Stimulated activated naive CD8-positive, alpha-beta T cell treated with anti-CD3 and anti-CD28 coated beads, Interleukin-15, Interleukin-2, amounts not matched to agents 100 ng/mL and 50 ng/mL, for 24 hours (primary cell): Measurements from ENCODE around the gene GADD45A.

Source experiments
- H3K27ac Mint-ChIP-seq: one replicate; pipeline ENCODE4 v1.8.0; 2021; ENCODE audit warnings: mild to moderate bottlenecking, mixed read lengths
- H3K27me3 Mint-ChIP-seq: one replicate; pipeline ENCODE4 v1.8.0; 2021; ENCODE audit warnings: mixed read lengths
- H3K36me3 Mint-ChIP-seq: one replicate; pipeline ENCODE4 v1.8.0; 2021; ENCODE audit warnings: low read depth, mixed read lengths
- H3K4me1 Mint-ChIP-seq: one replicate; pipeline ENCODE4 v1.8.0; 2021; ENCODE audit warnings: low read depth, mixed read lengths
- H3K4me3 Mint-ChIP-seq: one replicate; pipeline ENCODE4 v1.8.0; 2021; ENCODE audit warnings: mild to moderate bottlenecking, mixed read lengths
- H3K9me3 Mint-ChIP-seq: one replicate; pipeline ENCODE4 v1.8.0; 2021; ENCODE audit warnings: mixed read lengths

The GADD45A gene

GRCh38 chr1:67677930-67678329 is 7.1 kb upstream of the GADD45A start:
- H3K27me3 Mint-ChIP-seq: peaks cover 3% of the 10 kb centered on the region
- H3K27ac Mint-ChIP-seq: no peak overlapping the region
- H3K4me3 Mint-ChIP-seq: no peak overlapping the region
- no peaks in the 10 kb centered on the region for H3K36me3 Mint-ChIP-seq
- H3K4me1 Mint-ChIP-seq: peaks cover 32% of the 10 kb centered on the region
- no peaks in the 10 kb centered on the region for H3K9me3 Mint-ChIP-seq

- Mint-ChIP-seq H3K27ac (no peak overlapping the region), H3K4me1 (peaks cover 38% of the 10 kb centered on the region), H3K4me3 (no peak overlapping the region), H3K9me3 (no peaks in the 10 kb centered on the region), H3K27me3 (no peaks in the 10 kb centered on the region), H3K36me3 (no peaks in the 10 kb centered on the region)
Measured at GRCh38 chr1:67679691-67680090, 5.3 kb upstream of the GADD45A start.

GRCh38 chr1:67680486-67680885 is 4.5 kb upstream of the GADD45A start:
- no peaks in the 10 kb centered on the region for H3K9me3 Mint-ChIP-seq
- H3K27ac Mint-ChIP-seq: no peak overlapping the region
- no peaks in the 10 kb centered on the region for H3K27me3 Mint-ChIP-seq
- no peak overlapping the region for H3K4me3 Mint-ChIP-seq
- no peaks in the 10 kb centered on the region for H3K36me3 Mint-ChIP-seq
- H3K4me1 Mint-ChIP-seq: peaks cover 34% of the 10 kb centered on the region

- H3K9me3 Mint-ChIP-seq: no peaks in the 10 kb centered on the region
- peaks cover 12% of the 10 kb centered on the region for H3K36me3 Mint-ChIP-seq
- no peak overlapping the region for H3K4me3 Mint-ChIP-seq
- peaks cover 40% of the 10 kb centered on the region for H3K4me1 Mint-ChIP-seq
- no peak overlapping the region for H3K27ac Mint-ChIP-seq
- H3K27me3 Mint-ChIP-seq: no peaks in the 10 kb centered on the region
Measured at GRCh38 chr1:67682659-67683197, 2.3 kb upstream of the GADD45A start.

- Mint-ChIP-seq H3K27ac (peak overlapping the region; percentile 89), H3K36me3 (peaks cover 17% of the 10 kb centered on the region), H3K4me1 (peaks cover 43% of the 10 kb centered on the region), H3K4me3 (peak overlapping the region; percentile 96), H3K27me3 (no peaks in the 10 kb centered on the region), H3K9me3 (no peaks in the 10 kb centered on the region)
Measured at GRCh38 chr1:67683316-67683715, 1.7 kb upstream of the GADD45A start.

- H3K4me3 Mint-ChIP-seq: peak overlapping the region; percentile 96
- H3K4me1 Mint-ChIP-seq: peaks cover 43% of the 10 kb centered on the region
- no peaks in the 10 kb centered on the region for H3K27me3 Mint-ChIP-seq
- peaks cover 23% of the 10 kb centered on the region for H3K36me3 Mint-ChIP-seq
- H3K9me3 Mint-ChIP-seq: no peaks in the 10 kb centered on the region
- peak overlapping the region; percentile 89 for H3K27ac Mint-ChIP-seq
Measured at GRCh38 chr1:67683766-67684525, 1.1 kb upstream of the GADD45A start.

DNA sequence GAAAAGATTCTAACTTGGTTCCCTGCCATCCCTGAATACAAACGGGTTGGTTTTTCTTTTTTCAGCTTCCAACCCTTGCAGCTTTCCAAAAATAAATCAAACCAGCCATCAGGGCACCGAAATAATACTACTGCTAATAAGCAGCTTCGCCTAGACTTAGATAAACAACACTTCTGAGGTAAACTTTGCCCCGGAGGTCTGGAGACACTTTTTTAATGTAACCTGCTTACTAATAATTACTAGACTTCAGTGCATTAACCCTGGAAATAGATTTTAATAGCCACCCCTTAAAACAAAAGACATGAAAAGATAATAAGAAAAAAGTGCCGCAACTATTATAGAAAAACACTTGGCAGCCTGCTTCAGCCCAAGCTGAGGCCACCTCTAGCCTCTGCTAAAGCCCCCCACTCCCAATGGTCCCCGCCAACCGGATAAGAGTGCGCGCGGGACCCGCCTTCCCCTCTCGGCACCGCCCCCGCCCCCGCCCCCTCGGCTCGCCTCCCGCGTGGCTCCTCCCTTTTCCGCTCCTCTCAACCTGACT is 405 bp upstream of the GADD45A start:
- Mint-ChIP-seq H3K36me3 (peaks cover 30% of the 10 kb centered on the region), H3K9me3 (no peaks in the 10 kb centered on the region), H3K27me3 (no peaks in the 10 kb centered on the region), H3K4me1 (peaks cover 43% of the 10 kb centered on the region), H3K27ac (peak overlapping the region; percentile 89), H3K4me3 (peak overlapping the region; percentile 96)

DNA sequence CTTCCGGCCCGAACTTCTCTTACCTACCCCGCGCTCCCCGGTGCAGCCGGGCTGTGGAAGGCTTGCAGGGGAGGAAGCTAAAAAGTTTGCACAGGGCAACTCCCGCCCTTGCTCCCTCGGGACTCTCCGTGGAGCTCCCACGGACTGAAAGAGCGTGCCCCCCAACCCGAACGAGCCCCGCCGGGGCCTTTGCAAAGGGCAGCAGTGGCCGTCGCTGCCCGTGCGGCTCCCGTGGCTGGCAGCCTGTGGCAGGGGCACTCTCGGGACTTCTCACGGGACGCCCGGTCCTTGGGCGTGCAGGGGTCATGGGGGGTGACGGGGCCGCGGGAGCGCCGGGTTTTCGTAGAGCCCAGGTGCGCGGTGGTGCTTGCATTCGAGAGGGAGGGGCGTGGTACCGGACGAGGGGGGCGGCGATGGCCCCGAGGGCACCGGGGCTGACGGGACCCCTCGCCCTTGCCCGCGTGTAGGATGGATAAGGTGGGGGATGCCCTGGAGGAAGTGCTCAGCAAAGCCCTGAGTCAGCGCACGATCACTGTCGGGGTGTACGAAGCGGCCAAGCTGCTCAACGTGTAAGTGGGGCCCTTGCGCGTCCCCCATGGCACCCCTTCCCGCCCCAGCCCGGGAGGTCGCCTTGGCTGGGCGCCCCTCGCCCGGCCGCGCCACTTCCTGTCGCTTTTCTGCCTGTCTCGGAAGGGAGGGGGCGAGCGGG is 711 bp downstream of the GADD45A start:
- Mint-ChIP-seq H3K4me1 (peaks cover 43% of the 10 kb centered on the region), H3K27ac (peak overlapping the region; percentile 89), H3K36me3 (peaks cover 32% of the 10 kb centered on the region), H3K9me3 (no peaks in the 10 kb centered on the region), H3K27me3 (no peaks in the 10 kb centered on the region), H3K4me3 (peak overlapping the region; percentile 96)

DNA sequence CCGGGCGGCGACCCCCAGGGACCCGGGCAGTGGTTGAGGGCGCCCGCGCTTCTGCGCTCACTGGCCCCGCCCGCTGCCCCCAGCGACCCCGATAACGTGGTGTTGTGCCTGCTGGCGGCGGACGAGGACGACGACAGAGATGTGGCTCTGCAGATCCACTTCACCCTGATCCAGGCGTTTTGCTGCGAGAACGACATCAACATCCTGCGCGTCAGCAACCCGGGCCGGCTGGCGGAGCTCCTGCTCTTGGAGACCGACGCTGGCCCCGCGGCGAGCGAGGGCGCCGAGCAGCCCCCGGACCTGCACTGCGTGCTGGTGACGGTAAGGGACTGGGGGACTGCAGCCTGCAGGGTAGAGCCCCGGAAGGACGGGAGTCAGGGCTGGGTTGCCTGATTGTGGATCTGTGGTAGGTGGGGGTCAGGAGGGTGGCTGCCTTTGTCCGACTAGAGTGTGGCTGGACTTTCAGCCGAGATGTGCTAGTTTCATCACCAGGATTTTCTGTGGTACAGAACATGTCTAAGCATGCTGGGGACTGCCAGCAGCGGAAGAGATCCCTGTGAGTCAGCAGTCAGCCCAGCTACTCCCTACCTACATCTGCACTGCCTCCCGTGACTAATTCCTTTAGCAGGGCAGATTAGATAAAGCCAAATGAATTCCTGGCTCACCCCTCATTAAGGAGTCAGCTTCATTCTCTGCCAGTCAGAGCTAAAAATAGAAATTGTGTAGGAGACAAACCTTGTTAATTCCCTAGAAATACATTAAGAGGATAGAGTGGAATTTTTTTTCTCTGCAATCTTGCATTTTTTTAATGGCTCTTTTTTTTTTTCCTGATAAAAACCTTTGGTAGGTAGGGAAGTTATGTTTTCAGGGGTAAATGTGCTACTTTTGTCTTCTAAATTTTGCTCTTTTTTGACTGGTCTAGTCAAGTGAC is 1.5 kb downstream of the GADD45A start:
- Mint-ChIP-seq H3K27me3 (no peaks in the 10 kb centered on the region), H3K9me3 (no peaks in the 10 kb centered on the region), H3K27ac (peak overlapping the region; percentile 95), H3K4me3 (peak overlapping the region; percentile 96), H3K4me1 (peaks cover 43% of the 10 kb centered on the region), H3K36me3 (peaks cover 32% of the 10 kb centered on the region)

DNA sequence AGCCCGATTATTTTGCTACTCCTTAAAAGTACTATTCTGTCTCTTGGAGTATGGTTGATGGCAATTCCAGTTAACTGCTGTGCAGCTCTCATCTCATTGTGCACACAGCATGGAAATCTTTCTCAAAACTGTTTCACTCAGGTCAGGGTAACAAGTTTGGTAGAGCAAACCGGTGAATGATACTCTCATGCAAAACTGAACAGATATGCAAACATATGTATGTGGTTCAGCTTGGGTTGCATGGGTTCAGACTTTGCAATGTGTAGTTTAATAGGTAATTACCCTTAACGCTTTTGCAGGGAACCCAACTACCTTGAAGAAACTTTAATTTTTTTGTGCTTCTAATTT is 2.2 kb downstream of the GADD45A start:
- Mint-ChIP-seq H3K9me3 (no peaks in the 10 kb centered on the region), H3K36me3 (peaks cover 32% of the 10 kb centered on the region), H3K27ac (peak overlapping the region; percentile 95), H3K27me3 (no peaks in the 10 kb centered on the region), H3K4me3 (peak overlapping the region; percentile 96), H3K4me1 (peaks cover 40% of the 10 kb centered on the region)

DNA sequence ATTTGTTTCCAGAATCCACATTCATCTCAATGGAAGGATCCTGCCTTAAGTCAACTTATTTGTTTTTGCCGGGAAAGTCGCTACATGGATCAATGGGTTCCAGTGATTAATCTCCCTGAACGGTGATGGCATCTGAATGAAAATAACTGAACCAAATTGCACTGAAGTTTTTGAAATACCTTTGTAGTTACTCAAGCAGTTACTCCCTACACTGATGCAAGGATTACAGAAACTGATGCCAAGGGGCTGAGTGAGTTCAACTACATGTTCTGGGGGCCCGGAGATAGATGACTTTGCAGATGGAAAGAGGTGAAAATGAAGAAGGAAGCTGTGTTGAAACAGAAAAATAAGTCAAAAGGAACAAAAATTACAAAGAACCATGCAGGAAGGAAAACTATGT is 2.6 kb downstream of the GADD45A start:
- peaks cover 32% of the 10 kb centered on the region for H3K36me3 Mint-ChIP-seq
- peak overlapping the region; percentile 5 for H3K4me3 Mint-ChIP-seq
- peaks cover 37% of the 10 kb centered on the region for H3K4me1 Mint-ChIP-seq
- H3K27ac Mint-ChIP-seq: no peak overlapping the region
- H3K27me3 Mint-ChIP-seq: no peaks in the 10 kb centered on the region
- no peaks in the 10 kb centered on the region for H3K9me3 Mint-ChIP-seq

DNA sequence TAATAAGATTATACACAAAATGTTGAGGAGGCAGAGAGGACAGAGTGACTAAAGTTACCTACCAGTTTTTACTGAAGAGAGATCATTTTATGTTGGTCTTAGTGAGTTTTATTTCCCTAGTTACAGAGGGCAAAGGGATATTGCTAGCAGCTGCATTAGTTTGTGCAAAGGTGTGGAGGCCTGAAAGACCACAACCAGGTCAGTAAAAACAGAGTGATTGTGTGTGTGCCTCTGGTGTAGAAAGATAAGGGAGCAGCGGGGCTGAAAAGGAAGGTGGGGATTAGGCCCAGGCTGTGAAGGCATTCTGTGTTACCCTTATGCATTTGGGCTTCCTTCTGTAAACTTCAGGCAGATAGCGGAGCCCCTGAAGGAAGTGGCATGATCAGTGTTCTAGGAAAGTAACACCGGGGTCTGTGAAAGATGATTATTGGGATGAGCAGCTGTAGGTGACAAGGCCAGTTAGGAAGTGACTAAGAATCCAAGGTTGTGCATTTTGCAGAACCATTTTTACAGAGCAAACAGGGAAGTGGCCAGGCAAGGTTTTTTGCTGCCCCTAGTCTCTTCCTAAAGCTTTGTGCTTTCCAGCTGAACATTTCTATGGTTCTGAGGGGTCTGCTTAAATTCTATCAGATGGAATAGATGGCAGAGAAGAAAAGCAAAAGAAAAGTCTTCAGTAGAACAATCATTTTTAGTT is 3.7 kb downstream of the GADD45A start:
- no peaks in the 10 kb centered on the region for H3K27me3 Mint-ChIP-seq
- peaks cover 32% of the 10 kb centered on the region for H3K36me3 Mint-ChIP-seq
- peaks cover 26% of the 10 kb centered on the region for H3K4me1 Mint-ChIP-seq
- H3K27ac Mint-ChIP-seq: peak overlapping the region; percentile 10
- no peaks in the 10 kb centered on the region for H3K9me3 Mint-ChIP-seq
- no peak overlapping the region for H3K4me3 Mint-ChIP-seq

DNA sequence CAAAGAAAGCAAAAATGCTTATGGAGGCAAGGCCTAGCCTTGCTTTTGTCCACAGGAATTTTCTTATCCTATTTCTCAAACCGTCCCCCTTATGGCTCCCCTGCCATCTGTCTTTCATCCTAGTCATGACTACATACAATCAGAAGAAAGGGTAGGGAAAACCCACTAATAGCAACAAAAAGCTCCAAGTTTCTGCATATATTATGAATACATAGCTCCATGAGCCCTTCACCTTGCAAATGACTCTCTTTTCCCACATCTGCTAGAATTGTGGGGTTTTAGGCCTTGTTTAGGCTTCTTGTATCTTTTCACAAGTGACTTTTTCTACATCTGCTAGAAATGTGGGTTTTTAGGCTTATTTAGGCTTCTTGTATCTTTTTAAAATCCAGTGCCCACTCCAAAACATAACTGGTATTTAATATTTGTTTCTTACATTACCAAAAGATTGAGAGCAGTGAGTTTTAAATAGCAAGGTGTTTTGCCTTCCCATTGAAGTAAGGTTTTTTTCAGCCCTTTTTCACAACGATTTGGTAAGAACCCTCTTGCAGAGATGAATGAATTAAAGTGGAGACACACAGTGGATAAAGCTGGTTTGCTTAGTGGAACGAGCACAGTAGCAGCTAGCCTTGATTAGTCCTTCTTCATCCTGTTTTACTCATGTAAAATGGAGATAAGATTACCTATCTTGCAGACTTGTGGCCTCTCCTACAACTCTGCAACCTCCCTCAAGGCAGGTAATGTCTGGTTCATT is 4.4 kb downstream of the GADD45A start:
- Mint-ChIP-seq H3K27ac (no peak overlapping the region), H3K4me3 (no peak overlapping the region), H3K27me3 (no peaks in the 10 kb centered on the region), H3K4me1 (peaks cover 19% of the 10 kb centered on the region), H3K9me3 (no peaks in the 10 kb centered on the region), H3K36me3 (peaks cover 32% of the 10 kb centered on the region)
